ENCODE data around the gene C3orf52. TPM values are rescaled to one million over a fixed set of nuclear protein-coding genes. Genes with fewer than 3 reads are reported as not detected.

Gene C3orf52, protein sequence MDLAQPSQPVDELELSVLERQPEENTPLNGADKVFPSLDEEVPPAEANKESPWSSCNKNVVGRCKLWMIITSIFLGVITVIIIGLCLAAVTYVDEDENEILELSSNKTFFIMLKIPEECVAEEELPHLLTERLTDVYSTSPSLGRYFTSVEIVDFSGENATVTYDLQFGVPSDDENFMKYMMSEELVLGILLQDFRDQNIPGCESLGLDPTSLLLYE
- total RNA-seq = 33.0 and 40.0 TPM in 2 replicates

DNA sequence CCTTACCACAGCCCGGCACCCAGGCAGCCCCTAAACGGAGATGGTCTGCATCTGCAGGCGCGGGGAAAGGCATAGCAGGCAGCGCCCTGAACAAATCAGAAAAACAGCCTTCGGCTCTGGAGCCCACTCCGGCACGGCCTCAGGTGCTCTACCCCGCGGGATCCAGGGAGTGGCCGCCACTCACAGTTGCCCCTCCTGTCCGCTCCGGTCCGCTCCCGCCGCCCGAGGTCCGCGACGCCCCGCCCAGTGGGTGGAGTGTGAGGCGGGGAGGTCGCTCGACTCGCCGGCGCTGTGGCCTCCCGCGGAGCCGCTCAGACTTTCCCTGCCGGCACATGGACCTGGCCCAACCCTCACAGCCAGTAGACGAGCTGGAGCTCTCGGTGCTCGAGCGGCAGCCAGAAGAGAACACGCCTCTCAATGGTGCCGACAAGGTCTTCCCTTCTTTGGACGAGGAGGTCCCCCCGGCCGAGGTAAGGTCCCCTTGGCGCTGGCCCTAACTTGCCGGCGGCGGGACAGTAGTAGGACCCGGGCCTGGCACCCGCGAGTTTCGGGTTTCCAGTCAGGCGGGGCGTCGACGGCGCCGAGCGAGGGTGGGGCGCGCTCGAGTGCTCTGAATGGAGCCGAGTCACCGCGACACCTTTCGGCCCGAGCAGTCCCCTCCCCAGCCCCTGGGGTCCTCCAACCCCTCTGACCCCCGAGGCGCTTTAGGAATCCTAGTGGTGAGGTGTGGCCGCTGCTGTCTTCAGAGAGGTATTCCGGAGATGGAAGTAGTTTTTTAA lies at the start of gene C3orf52:
C3orf52 (plus strand) TSS at position 314 of the 779 bp plus-strand sequence; CDS start at position 333, 19 bp downstream.

DNA sequence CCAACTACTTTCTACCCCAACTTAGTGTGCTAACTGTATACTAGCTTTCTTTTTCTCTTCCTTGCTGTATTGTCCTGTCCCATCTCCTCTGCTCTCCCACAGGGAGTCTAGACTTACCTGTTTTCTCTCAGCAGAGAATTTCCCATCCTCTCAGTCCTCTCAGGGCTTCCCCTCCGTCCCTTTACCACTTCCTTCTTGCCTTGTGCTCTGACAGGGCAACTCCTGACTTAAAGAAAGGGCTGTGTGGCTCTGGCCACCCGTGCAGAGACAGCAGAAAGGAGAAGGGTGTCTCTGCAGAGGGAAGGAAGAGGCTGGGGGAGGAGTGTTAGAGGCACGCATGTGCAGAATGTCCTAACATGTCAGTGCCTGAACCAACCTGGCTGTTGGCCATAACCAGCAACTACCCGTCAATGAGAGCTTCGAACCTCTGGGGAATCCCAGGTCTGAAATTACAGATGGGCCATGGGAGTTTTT lies 46.8 kb downstream of the C3orf52 start, which contains the start of gene GCSAM:
GCSAM (minus strand) TSS at position 274 of the 474 bp plus-strand sequence; CDS start at position 146, 128 bp downstream.

Other genes with a start within 250 kb of the C3orf52 start
- 43.7 and 93.7 TPM in 2 replicates for gene PHLDB2, start 227.1 kb upstream of the C3orf52 start, total RNA-seq
- gene ABHD10, start 107.4 kb upstream of the C3orf52 start, total RNA-seq = 16.4 and 21.7 TPM in 2 replicates
- gene TAGLN3, start 87.5 kb upstream of the C3orf52 start, total RNA-seq = 1.1 and 3.6 TPM in 2 replicates
- under 0.01 TPM in 1 of 2 replicates, not detected in the other for gene TMPRSS7, start 51.7 kb upstream of the C3orf52 start, total RNA-seq
- 0.48 and 0.85 TPM in 2 replicates for gene GCSAM, start 46.9 kb downstream of the C3orf52 start, total RNA-seq
- gene SLC9C1, start 207.8 kb downstream of the C3orf52 start, total RNA-seq = under 0.01 and 0.43 TPM in 2 replicates
- gene CD200, start 246.8 kb downstream of the C3orf52 start, total RNA-seq = under 0.01 and 1.7 TPM in 2 replicates